HFF-Myc (cell line): ENCODE measurements around the gene CACNA2D3.

Source experiments
- DNase-seq: peaks from one replicate; pipeline ENCODE4 v3.0.0-alpha.2; 2011; ENCODE audit warnings: low read depth; ENCODE audit errors: extremely low read depth
- H3K4me3 ChIP-seq: replicated peaks from 2 replicates; pipeline ENCODE4 v1.5.1; 2011; ENCODE audit warnings: low read depth, mild to moderate bottlenecking, control low read depth, low read length
- TF ChIP-seq, protein P1 (sequence below): IDR thresholded peaks from 2 replicates; pipeline ENCODE4 v1.5.1; 2012; ENCODE audit warnings: mild to moderate bottlenecking, low read depth, low read length, control low read depth; ENCODE audit errors: missing control alignments

CACNA2D3 gene

DNA sequence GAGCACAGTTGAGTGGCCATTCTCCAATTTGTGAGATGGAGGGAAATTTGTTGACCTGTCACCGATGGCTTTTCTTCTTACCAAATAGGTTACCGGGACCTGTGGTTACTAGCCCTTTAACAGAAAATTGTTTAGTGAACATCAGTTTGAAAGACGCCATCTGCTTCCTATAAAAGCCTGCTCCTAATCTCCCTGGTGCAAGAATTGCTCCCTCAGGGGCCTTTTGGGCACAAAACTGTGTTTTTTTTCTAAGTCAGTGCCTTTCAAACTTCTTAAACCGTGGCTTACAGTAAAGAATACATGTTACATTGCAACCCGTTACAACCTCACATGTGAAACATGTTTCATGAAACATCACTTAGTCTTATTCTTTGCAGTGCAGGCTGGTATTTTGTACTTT lies 15.0 kb downstream of the CACNA2D3 start:
- no peak for DNase-seq
- H3K4me3 ChIP-seq = no peak overlapping the region
- TF ChIP-seq, protein P1, sequence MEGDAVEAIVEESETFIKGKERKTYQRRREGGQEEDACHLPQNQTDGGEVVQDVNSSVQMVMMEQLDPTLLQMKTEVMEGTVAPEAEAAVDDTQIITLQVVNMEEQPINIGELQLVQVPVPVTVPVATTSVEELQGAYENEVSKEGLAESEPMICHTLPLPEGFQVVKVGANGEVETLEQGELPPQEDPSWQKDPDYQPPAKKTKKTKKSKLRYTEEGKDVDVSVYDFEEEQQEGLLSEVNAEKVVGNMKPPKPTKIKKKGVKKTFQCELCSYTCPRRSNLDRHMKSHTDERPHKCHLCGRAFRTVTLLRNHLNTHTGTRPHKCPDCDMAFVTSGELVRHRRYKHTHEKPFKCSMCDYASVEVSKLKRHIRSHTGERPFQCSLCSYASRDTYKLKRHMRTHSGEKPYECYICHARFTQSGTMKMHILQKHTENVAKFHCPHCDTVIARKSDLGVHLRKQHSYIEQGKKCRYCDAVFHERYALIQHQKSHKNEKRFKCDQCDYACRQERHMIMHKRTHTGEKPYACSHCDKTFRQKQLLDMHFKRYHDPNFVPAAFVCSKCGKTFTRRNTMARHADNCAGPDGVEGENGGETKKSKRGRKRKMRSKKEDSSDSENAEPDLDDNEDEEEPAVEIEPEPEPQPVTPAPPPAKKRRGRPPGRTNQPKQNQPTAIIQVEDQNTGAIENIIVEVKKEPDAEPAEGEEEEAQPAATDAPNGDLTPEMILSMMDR = no peak

- H3K4me3 ChIP-seq = no peak overlapping the region
- no peak for DNase-seq
Measured at GRCh38 chr3:54138937-54139547, 16.7 kb downstream of the CACNA2D3 start.

GRCh38 chr3:54139630-54140029 lies 17.3 kb downstream of the CACNA2D3 start:
- DNase-seq = no peak
- TF ChIP-seq, protein P1 = no peak
- no peak overlapping the region for H3K4me3 ChIP-seq

More at GRCh38 chr3:54138937-54139547, 16.7 kb downstream of the CACNA2D3 start:
- TF ChIP-seq, protein P1 = no peak

DNA sequence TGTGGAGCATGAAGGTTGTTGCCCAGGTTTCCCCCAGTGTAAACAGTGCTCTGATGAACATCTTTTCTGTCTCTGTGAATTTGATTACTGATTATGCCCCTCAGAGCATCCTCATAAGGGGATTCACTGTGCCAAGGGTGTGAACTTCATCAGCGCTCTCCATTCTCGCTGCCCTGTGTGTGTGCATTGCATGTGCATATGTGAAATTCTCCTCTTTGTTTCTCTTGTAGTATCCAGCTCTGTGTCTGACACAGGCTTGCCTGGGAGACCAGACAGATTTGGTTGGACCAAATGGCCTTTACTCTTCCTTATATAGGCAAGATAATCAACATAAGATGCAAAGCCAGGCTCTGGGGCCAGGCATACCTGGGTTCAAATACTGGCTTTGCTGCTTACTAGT lies 21.9 kb downstream of the CACNA2D3 start:
- DNase-seq = no peak
- no peak overlapping the region for H3K4me3 ChIP-seq
- TF ChIP-seq, protein P1 = no peak

DNA sequence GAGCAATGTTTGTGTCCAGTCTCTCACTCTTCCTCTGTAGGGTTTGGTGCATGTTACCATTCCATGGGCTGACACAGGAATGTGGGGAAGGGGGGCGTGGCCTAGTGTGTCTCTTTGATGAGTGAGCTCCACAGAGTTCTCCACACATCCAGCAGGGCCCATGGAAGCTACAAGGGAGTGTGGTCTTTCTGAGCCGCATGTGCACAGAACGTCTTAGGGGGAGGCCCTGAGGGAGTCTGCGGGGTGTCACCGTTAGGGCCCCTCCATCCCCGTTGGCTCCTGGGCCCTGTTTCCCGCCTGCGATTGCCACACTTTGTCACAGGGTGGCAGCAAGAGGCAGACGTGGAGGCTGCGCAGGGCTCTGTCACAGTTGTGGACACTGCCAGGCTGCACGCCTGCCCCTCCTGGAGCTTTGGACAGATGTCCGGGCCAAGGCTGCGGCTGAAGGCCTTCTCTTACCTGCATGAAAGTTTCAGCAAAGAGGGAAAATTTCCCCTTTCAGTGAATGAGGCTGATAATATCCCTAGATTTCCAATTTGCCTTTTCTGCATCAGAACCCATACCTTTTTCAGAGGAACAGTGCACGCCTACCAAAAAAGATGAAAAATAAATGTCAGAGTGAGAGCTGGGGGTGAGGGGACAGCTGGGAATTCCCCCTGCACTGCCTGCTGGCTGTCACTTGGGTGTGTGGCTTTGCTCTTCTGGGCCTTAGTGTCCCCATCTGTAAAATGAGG lies 24.3 kb downstream of the CACNA2D3 start:
- TF ChIP-seq, protein P1 = peak; percentile 30
- DNase-seq = no peak
- no peak overlapping the region for H3K4me3 ChIP-seq

DNA sequence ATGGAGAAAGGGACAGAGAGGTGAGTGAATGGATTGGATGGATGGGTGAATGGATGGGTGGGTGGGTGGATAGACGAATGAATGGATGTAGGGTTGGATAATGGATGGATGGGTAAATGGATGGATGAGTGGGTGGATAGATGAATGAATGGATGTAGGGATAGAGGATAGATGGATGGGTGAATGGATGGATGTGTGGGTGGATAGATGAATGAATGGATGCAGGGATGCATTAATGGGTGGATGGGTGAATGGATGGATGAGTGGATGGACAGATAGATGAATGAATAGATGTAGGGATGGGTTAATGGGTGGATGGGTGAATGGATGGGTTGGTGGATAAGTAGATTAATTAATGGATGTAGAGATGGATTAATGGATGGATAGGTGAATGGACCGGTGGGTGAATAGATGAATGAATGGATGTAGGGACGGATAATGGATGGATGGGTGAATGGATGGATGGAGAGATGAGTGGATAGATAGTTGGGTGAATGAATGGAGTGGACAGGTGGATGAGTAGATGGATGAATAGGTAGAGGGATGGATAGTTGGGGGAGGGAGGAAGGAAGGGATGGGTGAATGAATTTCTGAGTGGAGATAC lies 28.6 kb downstream of the CACNA2D3 start:
- no peak overlapping the region for H3K4me3 ChIP-seq
- TF ChIP-seq, protein P1 = no peak
- no peak for DNase-seq
